ENCODE measurements around the gene AXIN1.
"Not testable (repeated sequence)": the region's sequence is repeated elsewhere in the genome, so short reads cannot be mapped to it uniquely, and the experiment has no call there.

The AXIN1 gene

GRCh38 chr16:331181-331814 lies 21.2 kb downstream of the AXIN1 start:
- not testable (repeated sequence) for H3K27me3 ChIP-seq (ENCODE audit: control insufficient read depth, insufficient read depth, low read length); H3K9ac ChIP-seq (ENCODE audit: low read depth, low read length); H3K36me3 ChIP-seq (ENCODE audit: insufficient read depth, low read length); H3K9me3 ChIP-seq (replicated peaks; ENCODE audit: low read length); H3K4me2 ChIP-seq (ENCODE audit: low read length); H3K4me3 ChIP-seq (ENCODE audit: low read length)
- H3K4me1 ChIP-seq (ENCODE audit: control insufficient read depth, insufficient read depth, low read length) = peaks cover 13% of the 10 kb centered on the region

- peaks cover 13% of the 10 kb centered on the region for H3K4me1 ChIP-seq (ENCODE audit: control insufficient read depth, insufficient read depth, low read length)
- no peaks in the 10 kb centered on the region for H3K36me3 ChIP-seq (ENCODE audit: insufficient read depth, low read length)
Measured at GRCh38 chr16:330741-331140, 21.8 kb downstream of the AXIN1 start.

GRCh38 chr16:325375-326145 lies 27.0 kb downstream of the AXIN1 start:
- H3K4me1 ChIP-seq (ENCODE audit: control insufficient read depth, insufficient read depth, low read length) = peaks cover 13% of the 10 kb centered on the region
- no peak overlapping the region for H3K4me3 ChIP-seq (ENCODE audit: low read length)
- no peaks in the 10 kb centered on the region for H3K27me3 ChIP-seq (ENCODE audit: control insufficient read depth, insufficient read depth, low read length)
- no peaks in the 10 kb centered on the region for H3K36me3 ChIP-seq (ENCODE audit: insufficient read depth, low read length)
- H3K9ac ChIP-seq (ENCODE audit: low read depth, low read length) = no peak overlapping the region
- no peaks in the 10 kb centered on the region for H3K9me3 ChIP-seq (replicated peaks; ENCODE audit: low read length)
- no peak overlapping the region for H3K4me2 ChIP-seq (ENCODE audit: low read length)

More at GRCh38 chr16:330741-331140, 21.8 kb downstream of the AXIN1 start:
- no peaks in the 10 kb centered on the region for H3K9me3 ChIP-seq (replicated peaks; ENCODE audit: low read length)
- H3K9ac ChIP-seq (ENCODE audit: low read depth, low read length) = no peak overlapping the region
- no peak overlapping the region for H3K4me3 ChIP-seq (ENCODE audit: low read length)
- no peaks in the 10 kb centered on the region for H3K27me3 ChIP-seq (ENCODE audit: control insufficient read depth, insufficient read depth, low read length)
- no peak overlapping the region for H3K4me2 ChIP-seq (ENCODE audit: low read length)

- H3K4me2 ChIP-seq (ENCODE audit: low read length) = no peak overlapping the region
- H3K9ac ChIP-seq (ENCODE audit: low read depth, low read length) = no peak overlapping the region
- no peak overlapping the region for H3K4me3 ChIP-seq (ENCODE audit: low read length)
- no peaks in the 10 kb centered on the region for H3K27me3 ChIP-seq (ENCODE audit: control insufficient read depth, insufficient read depth, low read length)
- no peaks in the 10 kb centered on the region for H3K9me3 ChIP-seq (replicated peaks; ENCODE audit: low read length)
- no peaks in the 10 kb centered on the region for H3K36me3 ChIP-seq (ENCODE audit: insufficient read depth, low read length)
- H3K4me1 ChIP-seq (ENCODE audit: control insufficient read depth, insufficient read depth, low read length) = peaks cover 13% of the 10 kb centered on the region
Measured at GRCh38 chr16:324451-325334, 27.8 kb downstream of the AXIN1 start.

GRCh38 chr16:324201-324450 lies 28.4 kb downstream of the AXIN1 start:
- H3K27me3 ChIP-seq (ENCODE audit: control insufficient read depth, insufficient read depth, low read length) = no peaks in the 10 kb centered on the region
- peaks cover 2% of the 10 kb centered on the region for H3K36me3 ChIP-seq (ENCODE audit: insufficient read depth, low read length)
- H3K4me1 ChIP-seq (ENCODE audit: control insufficient read depth, insufficient read depth, low read length) = peaks cover 13% of the 10 kb centered on the region

GRCh38 chr16:322476-323143 lies 29.9 kb downstream of the AXIN1 start:
- Histone ChIP-seq H3K27me3 (ENCODE audit: control insufficient read depth, insufficient read depth, low read length) (no peaks in the 10 kb centered on the region), H3K4me1 (ENCODE audit: control insufficient read depth, insufficient read depth, low read length) (peaks cover 8% of the 10 kb centered on the region), H3K4me2 (ENCODE audit: low read length) (no peak overlapping the region), H3K9ac (ENCODE audit: low read depth, low read length) (no peak overlapping the region), H3K4me3 (ENCODE audit: low read length) (no peak overlapping the region), H3K9me3 (replicated peaks; ENCODE audit: low read length) (no peaks in the 10 kb centered on the region), H3K36me3 (ENCODE audit: insufficient read depth, low read length) (peaks cover 9% of the 10 kb centered on the region)

More at GRCh38 chr16:324201-324450, 28.4 kb downstream of the AXIN1 start:
- no peak overlapping the region for H3K4me2 ChIP-seq (ENCODE audit: low read length)
- no peak overlapping the region for H3K9ac ChIP-seq (ENCODE audit: low read depth, low read length)
- no peak overlapping the region for H3K4me3 ChIP-seq (ENCODE audit: low read length)
- no peaks in the 10 kb centered on the region for H3K9me3 ChIP-seq (replicated peaks; ENCODE audit: low read length)

- no peaks in the 10 kb centered on the region for H3K4me1 ChIP-seq (ENCODE audit: control insufficient read depth, insufficient read depth, low read length)
- H3K4me2 ChIP-seq (ENCODE audit: low read length) = no peak overlapping the region
- no peaks in the 10 kb centered on the region for H3K9me3 ChIP-seq (replicated peaks; ENCODE audit: low read length)
- no peak overlapping the region for H3K9ac ChIP-seq (ENCODE audit: low read depth, low read length)
- peaks cover 9% of the 10 kb centered on the region for H3K36me3 ChIP-seq (ENCODE audit: insufficient read depth, low read length)
- H3K4me3 ChIP-seq (ENCODE audit: low read length) = no peak overlapping the region
- no peaks in the 10 kb centered on the region for H3K27me3 ChIP-seq (ENCODE audit: control insufficient read depth, insufficient read depth, low read length)
Measured at GRCh38 chr16:321532-321931, 31.0 kb downstream of the AXIN1 start.

GRCh38 chr16:320206-320605 lies 32.3 kb downstream of the AXIN1 start:
- no peaks in the 10 kb centered on the region for H3K4me1 ChIP-seq (ENCODE audit: control insufficient read depth, insufficient read depth, low read length)
- H3K4me3 ChIP-seq (ENCODE audit: low read length) = no peak overlapping the region
- no peaks in the 10 kb centered on the region for H3K27me3 ChIP-seq (ENCODE audit: control insufficient read depth, insufficient read depth, low read length)
- no peaks in the 10 kb centered on the region for H3K9me3 ChIP-seq (replicated peaks; ENCODE audit: low read length)
- peaks cover 9% of the 10 kb centered on the region for H3K36me3 ChIP-seq (ENCODE audit: insufficient read depth, low read length)
- H3K9ac ChIP-seq (ENCODE audit: low read depth, low read length) = no peak overlapping the region
- no peak overlapping the region for H3K4me2 ChIP-seq (ENCODE audit: low read length)

- Histone ChIP-seq H3K9ac (ENCODE audit: low read depth, low read length) (no peak overlapping the region), H3K4me1 (ENCODE audit: control insufficient read depth, insufficient read depth, low read length) (no peaks in the 10 kb centered on the region), H3K9me3 (replicated peaks; ENCODE audit: low read length) (no peaks in the 10 kb centered on the region), H3K4me3 (ENCODE audit: low read length) (no peak overlapping the region), H3K4me2 (ENCODE audit: low read length) (no peak overlapping the region), H3K27me3 (ENCODE audit: control insufficient read depth, insufficient read depth, low read length) (no peaks in the 10 kb centered on the region), H3K36me3 (ENCODE audit: insufficient read depth, low read length) (peaks cover 19% of the 10 kb centered on the region)
Measured at GRCh38 chr16:318628-319027, 33.9 kb downstream of the AXIN1 start.

GRCh38 chr16:317583-317982 lies 34.9 kb downstream of the AXIN1 start:
- Histone ChIP-seq H3K4me2 (ENCODE audit: low read length) (no peak overlapping the region), H3K9ac (ENCODE audit: low read depth, low read length) (no peak overlapping the region), H3K4me1 (ENCODE audit: control insufficient read depth, insufficient read depth, low read length) (no peaks in the 10 kb centered on the region), H3K36me3 (ENCODE audit: insufficient read depth, low read length) (peaks cover 26% of the 10 kb centered on the region), H3K4me3 (ENCODE audit: low read length) (no peak overlapping the region), H3K9me3 (replicated peaks; ENCODE audit: low read length) (no peaks in the 10 kb centered on the region), H3K27me3 (ENCODE audit: control insufficient read depth, insufficient read depth, low read length) (no peaks in the 10 kb centered on the region)

GRCh38 chr16:316741-317464 lies 35.6 kb downstream of the AXIN1 start:
- H3K36me3 ChIP-seq (ENCODE audit: insufficient read depth, low read length) = peaks cover 33% of the 10 kb centered on the region

More at GRCh38 chr16:316741-317464, 35.6 kb downstream of the AXIN1 start:
- no peak overlapping the region for H3K9ac ChIP-seq (ENCODE audit: low read depth, low read length)
- H3K4me2 ChIP-seq (ENCODE audit: low read length) = no peak overlapping the region
- H3K4me3 ChIP-seq (ENCODE audit: low read length) = no peak overlapping the region
- no peaks in the 10 kb centered on the region for H3K4me1 ChIP-seq (ENCODE audit: control insufficient read depth, insufficient read depth, low read length)
- H3K9me3 ChIP-seq (replicated peaks; ENCODE audit: low read length) = no peaks in the 10 kb centered on the region
- no peaks in the 10 kb centered on the region for H3K27me3 ChIP-seq (ENCODE audit: control insufficient read depth, insufficient read depth, low read length)
